Activated effector memory CD4-positive, alpha-beta T cell treated with anti-CD3 and anti-CD28 coated beads, Interleukin-2, amount 50 U/mL, for 16 hours (primary cell): Measurements from ENCODE around the gene HRH2.

ENCODE experiments used
- DNase-seq: peaks from one replicate; pipeline ENCODE4 v3.0.0-alpha.2; 2020

HRH2 gene

DNA sequence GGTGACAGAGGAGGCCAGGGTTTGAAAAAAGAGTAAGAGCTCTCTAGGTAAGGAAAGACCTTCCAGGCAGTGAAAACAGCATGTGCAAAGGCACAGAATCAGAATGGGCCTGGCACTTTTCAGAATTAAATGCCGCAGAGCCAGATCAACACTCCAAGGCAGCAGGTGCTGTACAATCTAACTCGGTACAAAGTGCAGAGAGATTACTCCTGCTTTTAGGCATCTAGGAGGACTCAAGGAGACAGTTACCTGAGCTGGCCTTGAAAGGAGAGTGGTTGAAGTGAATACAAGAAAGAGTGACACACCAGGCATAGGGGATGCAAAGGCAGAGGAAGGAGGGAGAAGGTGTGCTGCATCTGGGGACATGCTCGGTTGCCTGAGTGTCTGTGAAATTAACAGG is 21.5 kb downstream of the HRH2 start:
- DNase-seq, result no peak

DNA sequence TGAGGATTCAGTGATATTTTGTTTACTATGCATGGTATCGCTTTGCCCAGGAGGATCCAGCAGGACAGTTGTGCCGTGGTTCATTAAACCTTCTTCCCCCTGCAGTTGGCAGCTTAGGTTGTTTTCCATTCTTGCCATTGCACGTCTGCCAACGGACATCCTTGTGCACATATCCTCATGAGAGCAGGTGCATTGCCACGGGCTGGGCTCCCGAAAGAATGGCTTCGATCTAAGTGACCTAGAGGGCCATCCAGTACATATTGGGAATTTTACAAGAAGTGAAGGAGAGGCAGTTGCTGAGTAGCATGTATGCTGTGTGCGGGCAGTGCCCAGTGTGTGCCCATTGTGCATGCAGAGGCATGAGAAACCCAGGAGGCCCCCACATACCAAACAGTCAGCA is 22.1 kb downstream of the HRH2 start:
- no peak for DNase-seq

DNA sequence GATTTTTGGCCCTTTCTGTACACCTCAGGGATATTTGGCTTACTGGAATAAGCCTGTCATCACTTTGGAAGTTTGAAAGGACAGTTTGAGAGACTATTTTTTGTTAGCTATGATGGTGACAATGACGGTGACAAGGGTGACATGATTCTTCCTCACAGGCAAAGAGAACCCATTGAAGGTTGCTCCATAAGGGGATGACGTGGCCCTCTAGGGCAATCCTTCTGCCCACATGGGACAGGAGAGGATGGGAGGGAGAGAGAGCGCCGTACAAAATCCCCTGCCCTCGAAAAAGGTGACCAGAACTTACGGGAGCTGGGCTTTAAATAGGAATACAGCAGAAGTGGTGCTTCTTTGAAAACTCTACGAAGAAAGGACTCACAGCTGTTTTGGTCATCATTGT is 22.6 kb downstream of the HRH2 start:
- DNase-seq, result no peak

DNA sequence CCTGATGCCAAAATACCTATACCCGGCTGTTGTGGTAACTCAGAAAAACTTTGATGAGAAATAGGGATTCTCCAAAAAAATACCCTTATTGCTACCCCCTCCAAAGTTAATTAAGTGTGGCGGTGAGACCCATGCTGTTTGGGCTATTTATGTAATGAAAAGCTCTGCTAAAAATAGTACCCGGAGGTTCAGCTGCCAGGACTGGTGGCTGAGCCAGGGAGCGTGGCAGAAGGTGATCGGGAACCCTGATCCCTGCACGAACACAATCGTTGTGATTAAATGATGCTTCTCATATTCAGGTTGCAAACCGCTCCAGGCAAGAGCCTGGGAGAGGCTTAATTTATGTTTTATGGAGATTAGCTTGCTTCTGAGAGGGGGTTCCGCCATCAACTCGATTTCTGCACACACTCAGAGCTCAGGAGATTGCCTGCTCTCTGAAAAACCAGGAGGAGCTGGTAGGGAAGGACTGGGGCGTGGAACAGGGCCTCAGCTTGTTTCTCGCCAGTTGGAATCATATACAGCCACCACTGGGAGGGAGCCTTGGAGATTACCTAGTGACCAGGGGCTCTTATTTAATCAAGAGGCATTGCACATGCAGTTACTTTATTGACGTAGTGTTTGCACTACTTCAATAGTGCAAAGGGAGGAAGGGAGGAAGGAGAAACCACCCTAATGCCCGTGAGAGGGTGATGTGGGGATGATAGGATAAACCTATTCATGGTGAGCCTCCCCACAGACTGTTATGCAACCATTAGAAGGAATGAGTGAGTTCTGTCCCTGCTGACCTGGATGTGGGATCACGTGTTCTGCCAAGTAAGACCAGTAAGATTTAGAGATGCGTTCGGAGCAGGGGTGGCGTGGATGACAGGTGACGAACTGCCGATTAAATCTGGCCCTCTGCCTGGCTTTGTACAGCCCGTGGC is 23.4 kb downstream of the HRH2 start:
- DNase-seq, result no peak

DNA sequence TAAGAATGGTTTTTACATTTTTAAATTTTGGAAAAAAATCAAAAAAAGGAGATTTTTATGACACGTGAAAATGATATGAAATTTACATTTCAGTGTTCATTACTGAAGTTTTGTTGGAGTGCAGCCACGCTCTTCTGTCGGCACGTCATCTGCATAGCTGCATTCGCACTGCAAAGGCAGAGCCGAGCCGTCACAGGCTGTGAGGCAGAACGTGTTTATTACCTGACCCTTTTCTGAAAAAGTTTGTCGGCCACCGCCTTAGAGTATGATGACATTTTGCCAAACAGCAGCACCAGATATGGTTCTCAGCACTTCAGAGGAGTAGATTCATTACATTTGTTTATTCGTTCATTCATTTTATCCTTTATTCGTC is 24.1 kb downstream of the HRH2 start:
- no peak for DNase-seq

DNA sequence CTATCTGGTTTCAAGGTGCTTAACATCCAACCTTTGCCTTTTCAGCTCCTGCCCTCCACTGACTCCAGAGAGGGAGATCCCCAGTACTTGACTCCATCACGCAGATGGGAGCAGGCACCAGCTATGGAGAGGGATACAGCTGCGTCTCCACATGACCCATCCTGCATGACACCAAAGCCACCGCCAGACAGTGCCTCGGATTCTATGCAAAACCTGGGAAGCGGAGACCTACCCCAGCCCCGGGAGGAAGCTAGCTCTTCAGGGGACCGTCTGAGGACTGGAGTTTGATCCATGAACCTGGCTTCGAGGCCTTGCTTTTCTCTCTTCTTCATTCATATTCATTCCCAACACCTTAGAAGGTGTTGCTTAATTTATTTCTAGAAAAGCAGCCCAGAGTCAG is 24.8 kb downstream of the HRH2 start:
- no peak for DNase-seq

DNA sequence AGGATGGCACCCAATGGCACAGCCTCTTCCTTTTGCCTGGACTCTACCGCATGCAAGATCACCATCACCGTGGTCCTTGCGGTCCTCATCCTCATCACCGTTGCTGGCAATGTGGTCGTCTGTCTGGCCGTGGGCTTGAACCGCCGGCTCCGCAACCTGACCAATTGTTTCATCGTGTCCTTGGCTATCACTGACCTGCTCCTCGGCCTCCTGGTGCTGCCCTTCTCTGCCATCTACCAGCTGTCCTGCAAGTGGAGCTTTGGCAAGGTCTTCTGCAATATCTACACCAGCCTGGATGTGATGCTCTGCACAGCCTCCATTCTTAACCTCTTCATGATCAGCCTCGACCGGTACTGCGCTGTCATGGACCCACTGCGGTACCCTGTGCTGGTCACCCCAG is 25.4 kb downstream of the HRH2 start:
- no peak for DNase-seq

DNA sequence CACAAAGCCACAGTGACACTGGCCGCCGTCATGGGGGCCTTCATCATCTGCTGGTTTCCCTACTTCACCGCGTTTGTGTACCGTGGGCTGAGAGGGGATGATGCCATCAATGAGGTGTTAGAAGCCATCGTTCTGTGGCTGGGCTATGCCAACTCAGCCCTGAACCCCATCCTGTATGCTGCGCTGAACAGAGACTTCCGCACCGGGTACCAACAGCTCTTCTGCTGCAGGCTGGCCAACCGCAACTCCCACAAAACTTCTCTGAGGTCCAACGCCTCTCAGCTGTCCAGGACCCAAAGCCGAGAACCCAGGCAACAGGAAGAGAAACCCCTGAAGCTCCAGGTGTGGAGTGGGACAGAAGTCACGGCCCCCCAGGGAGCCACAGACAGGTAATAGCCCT is 26.1 kb downstream of the HRH2 start:
- no peak for DNase-seq

DNA sequence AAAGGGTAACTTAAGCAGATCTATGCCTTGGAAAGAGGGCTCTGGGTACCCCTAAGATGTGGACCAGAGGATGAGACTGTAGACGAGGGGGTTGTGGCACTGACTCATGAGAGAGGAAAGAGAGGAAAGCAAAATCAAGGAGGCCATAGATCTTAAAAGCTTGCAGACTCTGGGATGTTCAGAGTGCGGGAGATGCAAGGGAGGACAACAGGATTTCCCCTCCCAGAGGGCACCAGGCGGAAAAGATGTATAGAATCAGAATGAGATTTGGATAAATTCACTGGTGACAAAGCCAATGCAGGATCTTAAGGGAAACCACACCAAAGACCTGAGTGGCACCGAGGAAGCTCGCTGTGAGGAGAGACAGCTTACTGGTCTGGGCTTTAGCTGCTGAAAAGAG is 27.1 kb downstream of the HRH2 start:
- no peak for DNase-seq

DNA sequence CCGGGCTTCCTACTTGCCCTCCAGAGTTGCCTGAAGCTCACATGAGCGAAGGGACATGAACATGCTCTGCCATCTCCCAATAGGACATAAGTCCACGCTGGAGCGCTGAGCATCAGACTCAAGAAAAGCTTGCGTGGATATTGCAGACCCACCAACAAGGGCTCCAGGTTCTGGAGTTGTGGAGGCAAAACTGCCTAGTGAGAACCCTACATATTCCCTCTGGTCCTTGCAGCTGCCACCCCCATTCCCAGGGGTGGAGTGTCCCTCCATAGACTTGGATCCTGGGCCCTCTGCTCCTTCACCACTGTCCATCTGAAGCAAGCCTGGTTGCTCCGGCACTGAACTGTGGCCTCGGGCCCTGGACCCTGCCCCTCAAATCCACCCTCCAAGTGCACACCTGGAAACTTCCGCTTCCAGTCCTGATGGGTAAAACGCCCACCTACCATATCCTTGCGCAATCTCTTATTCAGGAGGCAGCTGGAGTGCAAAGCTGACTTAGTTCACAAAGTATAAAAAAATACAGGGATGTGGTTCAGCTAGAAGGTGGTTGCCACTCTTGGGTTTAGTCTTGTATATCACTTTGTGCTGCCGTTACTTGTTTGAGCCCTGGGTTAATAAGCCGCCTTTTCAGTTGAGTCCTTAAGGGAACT is 28.0 kb downstream of the HRH2 start:
- DNase-seq, result no peak

DNA sequence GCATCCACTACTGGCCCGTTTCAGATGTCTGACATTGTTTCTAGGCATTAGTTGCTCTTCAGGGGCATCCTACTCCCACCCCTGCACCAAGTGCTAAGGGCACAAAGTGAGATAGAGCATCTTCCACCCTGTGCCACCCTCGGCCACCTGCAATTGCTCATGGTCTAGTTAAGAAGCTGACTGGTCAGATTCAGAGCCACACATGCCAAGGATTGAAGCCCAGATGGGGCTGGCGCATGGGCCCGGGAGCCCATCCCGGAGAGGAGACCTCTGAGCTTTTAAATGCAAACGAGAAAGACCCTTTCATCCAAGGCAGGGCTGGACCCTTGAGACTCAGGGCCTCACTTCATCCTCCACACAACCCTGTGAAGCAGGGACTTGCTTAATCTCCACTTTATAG is 28.5 kb downstream of the HRH2 start:
- DNase-seq, result no peak

DNA sequence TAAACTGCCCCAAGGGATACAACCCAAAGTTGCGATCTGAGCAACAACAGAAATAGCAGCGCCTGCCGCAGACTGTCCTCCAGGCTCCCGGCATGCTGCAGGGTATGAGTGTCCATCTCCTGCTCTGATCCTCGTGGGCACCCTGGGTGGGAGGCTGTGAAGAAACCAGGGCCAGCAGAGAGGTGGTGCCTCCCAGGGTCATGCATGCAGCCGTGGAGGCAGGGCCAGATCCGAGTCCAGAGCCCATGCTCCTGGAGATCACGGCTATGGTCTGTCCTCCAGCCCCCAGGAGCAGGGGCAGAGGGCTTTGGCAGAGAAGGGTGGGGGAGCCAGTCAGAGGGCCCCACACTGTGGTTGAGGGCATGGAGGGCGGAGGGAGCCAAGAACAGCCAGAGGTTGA is 29.0 kb downstream of the HRH2 start:
- no peak for DNase-seq

DNA sequence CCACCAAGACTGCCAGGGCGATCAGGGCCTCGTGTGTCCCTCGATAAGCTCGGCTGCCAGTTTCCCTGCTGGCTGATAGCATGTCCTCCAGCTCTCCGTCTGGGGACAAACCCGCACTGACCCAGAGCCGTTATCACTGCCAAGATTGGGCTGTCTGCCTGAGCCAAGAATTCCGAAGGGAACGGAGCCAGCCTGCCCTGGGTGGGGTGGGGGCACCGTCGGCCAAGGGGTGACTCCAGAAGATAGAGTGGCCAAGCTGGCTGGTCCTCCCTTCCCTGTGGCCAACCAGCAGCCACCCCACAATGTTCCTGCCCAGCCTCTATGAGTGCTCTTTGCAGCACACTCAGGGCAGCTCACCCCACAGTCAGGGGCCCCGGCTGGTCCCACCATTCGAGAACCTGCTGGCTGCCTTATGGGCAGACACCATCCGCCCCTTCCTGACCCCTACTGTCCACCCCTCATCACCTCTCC is 29.4 kb downstream of the HRH2 start:
- no peak for DNase-seq

DNA sequence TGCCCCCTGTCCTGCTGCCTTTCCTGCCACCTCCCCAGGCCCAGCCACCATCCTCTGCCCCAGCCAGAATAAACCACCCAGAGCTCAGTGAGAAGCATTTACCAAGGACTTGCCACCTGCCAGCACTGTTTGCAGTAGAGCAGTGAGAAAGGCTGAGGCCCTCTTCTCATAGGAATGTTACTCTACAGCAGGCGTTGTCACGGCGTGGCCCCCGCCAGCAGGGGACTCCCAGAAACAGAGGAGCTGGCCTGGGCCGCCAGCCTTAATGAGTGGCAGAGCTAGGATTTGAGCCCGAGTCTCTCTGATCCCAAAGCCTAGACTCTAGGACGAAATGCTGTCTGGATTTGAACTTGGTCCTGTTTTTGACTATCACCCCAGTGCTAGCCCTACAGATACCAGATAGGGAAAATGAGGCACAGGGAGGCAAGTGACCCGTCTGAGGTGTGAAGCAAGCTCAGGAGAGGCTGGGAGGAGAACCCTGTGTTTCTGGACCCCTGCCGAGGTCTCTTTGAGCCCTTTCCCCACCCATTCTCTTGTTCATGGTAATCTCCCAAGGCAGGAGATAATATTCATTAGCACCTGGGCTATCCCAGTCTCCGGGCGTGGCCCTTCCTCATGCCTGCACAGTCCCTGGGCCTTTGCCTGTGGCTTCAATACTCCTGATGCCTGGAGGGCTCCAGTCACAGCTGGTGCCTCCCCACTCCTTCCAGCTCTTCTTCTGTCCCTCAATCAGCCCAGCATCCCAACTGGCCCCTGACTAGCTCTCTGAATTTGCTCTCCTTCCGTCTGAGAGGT is 30.7 kb downstream of the HRH2 start:
- DNase-seq, result no peak

DNA sequence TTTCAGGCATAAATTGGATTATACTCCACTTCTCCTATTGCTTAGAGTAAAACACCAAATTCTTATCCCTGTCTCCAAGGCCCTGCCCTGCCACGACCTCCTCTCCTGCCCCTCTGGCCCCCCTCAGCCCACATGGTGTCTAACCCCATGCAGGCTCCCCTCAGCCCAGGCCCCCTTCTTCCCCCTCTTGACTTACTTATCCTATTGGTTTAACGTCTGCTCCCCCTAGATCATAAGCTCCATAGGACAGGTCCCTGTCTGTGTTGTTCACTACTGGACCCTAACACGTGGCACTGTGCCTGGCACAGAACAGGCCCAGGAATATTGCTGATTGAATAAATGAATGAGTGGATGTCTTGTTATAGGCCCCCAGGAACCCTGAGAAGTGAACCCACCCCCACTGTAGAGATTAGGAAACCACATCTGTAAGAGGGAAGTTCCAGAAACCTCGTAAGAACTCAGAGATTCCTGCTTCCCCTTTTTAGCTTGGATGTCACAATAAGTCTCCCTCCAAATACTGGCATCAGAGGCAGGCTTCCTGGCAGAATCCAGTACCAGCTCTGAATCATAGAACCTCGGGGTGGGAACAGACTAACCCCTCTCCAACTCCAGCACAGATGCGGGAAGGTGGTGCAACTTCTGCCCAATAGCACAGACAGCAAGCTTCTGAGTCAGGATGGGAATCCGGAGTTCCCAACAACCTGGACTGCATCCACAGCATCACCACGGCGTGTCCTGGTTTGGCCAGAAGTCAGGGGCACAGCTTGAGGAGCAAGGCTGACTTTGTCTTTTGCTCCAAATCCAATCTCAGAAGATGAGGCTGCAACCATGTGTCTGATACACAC is 31.5 kb downstream of the HRH2 start:
- no peak for DNase-seq

DNA sequence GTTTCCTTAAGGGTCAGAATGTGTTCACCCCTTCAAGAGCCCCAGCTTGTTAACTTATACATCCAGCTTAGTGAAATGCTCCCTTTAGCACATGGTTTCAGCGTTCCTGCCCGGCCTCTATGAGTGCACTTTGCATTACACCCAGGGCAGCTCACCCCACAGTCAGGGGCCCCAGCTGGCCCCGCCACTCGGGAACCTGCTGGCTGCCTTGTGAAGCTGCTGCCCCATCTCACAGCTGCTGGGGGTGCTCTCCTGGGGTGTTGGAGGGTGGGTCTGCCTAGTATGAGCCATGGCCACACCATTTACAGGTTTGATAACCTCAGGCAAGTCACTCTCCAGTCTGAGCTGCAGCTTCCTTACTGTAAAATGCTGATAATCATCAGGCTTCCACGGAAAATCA is 32.2 kb downstream of the HRH2 start:
- no peak for DNase-seq

DNA sequence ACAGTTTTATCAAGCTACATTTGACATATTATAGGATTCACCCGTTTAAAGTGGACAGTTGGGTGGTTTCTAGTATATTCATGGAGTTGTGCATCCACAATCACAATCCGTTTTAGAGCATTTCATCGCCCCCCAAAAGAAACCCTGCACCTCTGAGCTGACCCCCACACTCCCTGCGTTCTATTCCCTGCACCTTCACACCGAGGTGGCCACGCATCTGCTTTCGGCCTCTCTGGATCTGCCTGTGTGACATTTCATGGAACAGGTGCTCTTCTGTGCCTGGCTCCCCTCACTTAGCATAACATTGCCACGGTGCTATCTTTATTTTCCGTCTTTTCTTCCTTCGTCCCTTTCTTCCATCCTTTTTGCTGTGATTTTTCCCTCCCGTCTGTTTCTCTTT is 32.7 kb downstream of the HRH2 start:
- no peak for DNase-seq

DNA sequence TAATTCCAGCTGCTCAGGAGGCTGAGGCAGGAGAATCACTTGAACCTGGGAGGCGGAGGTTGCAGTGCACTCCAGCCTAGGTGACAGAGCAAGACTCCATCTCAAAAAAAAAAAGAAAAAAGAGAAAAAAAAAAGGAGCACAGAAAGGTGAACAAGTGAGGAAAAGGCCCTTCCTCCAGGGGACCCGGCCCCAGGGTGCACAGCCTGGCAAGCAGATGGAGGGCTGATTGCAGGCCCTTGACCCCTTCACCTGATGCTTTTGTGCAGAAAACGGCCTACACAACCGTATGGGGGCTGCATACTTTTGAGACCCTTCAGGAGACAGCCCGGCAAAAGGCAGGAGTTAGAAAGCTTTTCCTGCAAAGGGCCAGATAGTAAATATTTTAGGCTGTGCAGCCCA is 33.9 kb downstream of the HRH2 start:
- no peak for DNase-seq

DNA sequence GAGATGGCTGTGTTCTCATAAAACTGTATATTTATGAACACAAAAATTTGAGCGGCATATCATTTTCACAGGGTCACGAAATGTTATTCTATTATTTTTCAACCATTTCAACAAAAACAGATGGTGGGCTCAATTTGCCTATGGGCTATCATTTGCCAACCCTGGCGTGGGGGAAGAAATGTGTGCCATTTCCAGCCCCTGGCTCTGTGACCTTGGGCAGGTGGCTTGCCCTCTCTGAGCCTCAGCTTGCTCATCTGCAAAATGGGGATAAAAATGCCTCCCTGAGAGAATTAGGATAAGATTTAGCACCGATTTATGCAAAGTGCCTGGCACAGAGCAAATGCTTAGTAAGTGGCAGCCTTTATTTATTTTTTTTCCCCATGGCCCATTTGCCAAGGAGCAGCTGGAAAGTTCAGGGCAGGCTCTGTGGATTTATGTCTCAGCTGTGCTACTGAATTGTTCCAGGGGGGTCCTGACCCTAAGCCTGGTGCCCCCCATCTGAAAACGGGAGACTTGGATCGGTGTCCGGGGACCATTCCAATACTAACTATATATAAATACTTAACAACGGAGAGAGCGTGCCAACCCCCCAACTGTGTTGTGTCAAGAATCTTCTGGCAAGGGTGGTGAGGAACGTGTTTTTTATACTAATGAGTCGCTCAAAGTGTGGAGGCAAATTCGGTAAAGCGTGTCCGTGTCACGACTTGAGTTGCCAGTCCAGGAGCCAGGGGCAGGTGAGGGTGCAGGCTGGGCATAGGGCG is 34.5 kb downstream of the HRH2 start:
- DNase-seq, result no peak

DNA sequence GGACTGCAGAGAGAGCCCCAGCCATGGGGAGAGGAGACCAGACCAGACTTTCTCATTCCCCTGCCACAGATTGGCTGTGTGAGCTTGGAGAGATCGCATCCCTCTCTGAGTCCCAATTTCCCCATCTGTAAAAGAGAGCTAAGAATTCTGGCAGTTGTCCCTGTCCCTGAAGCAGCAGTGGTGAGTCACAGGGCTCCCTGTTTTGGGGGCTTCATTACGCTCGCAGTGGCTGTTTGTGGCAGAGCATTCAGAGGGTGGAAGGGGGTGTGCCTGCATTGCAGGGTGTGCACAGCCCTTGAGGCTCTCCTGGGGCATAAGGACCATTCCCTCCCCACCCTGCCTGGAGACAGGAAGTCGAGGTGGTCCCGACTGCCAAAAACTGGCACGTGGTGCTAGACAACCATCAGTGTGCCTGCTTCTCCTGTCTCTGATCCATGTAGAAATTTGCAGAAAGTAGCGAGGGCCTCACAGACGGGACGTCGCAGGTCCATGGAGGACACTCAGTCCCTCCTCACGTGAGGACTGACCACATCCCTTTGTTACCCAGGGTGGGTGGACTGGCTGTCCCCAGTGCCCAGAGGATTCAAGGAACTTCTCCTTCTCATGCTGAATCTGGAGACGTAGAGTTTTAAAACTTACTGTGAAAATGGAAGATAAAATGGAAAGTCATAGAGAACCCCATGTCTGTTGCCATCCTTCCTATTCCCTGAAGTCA is 35.3 kb downstream of the HRH2 start:
- DNase-seq, result no peak

DNA sequence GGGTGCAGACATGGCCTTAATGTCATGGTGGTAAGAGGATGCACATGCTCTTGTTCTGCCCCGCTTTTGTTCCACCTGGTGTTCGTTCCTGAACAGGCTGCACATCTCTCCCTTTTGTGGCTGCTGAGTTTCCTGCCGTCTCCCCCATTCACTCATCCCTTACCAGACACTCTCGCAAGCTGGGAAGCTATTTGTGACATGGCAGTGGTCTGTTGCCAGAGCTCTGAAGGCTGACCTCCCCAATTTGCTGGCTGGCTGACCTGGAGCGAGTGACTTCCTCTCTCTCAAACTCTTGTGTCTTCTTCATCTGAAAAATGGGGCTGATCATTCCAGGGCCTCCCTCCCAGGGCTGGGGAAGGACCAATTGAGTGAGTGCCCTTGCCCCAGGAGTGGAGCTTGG is 35.9 kb downstream of the HRH2 start:
- no peak for DNase-seq
